HG02870 (cell line): ENCODE data around the gene MOSPD2.

Experiments
- ATAC-seq: cut with Tn5 transposase; IDR thresholded peaks from one replicate; pipeline ENCODE4 v1.9.1; 2021; ENCODE audit warnings: mild to moderate bottlenecking, moderate library complexity; ENCODE audit not compliant: unreplicated experiment

Gene MOSPD2

GRCh38 chrX:14964500-14964899 is 91.3 kb downstream of the MOSPD2 start:
- ATAC-seq = no peak
